Trophoblast cell (in vitro differentiated cells and primary cell): Measurements from ENCODE around the gene AP4M1.

Experiments
- DNase-seq, 2 donors: peaks; one replicate each; pipeline ENCODE4 v3.0.0-alpha.2; 2016
- H2AFZ ChIP-seq: 2 replicates; pipeline ENCODE4 v1.6.1; 2013; ENCODE audit warnings: low read length, moderate library complexity, mild to moderate bottlenecking; ENCODE audit not compliant: insufficient read depth, poor library complexity
- H2AK5ac ChIP-seq: 2 replicates; pipeline ENCODE4 v1.6.1; 2013; ENCODE audit warnings: mild to moderate bottlenecking, low read length
- H2BK120ac ChIP-seq: 2 replicates; pipeline ENCODE4 v1.6.1; 2013; ENCODE audit warnings: low read length, mild to moderate bottlenecking, moderate library complexity; ENCODE audit not compliant: insufficient read depth, poor library complexity
- H2BK12ac ChIP-seq: 2 replicates; pipeline ENCODE4 v1.6.1; 2013; ENCODE audit warnings: mild to moderate bottlenecking, low read length, moderate library complexity
- H2BK5ac ChIP-seq: 2 replicates; pipeline ENCODE4 v1.6.1; 2013; ENCODE audit warnings: low read length, low read depth, moderate library complexity, mild to moderate bottlenecking; ENCODE audit not compliant: poor library complexity
- H3K14ac ChIP-seq: 2 replicates; pipeline ENCODE4 v1.6.1; 2013; ENCODE audit warnings: mild to moderate bottlenecking, low read length
- H3K18ac ChIP-seq: 2 replicates; pipeline ENCODE4 v1.6.1; 2013; ENCODE audit warnings: mild to moderate bottlenecking, low read length
- H3K23ac ChIP-seq: 2 replicates; pipeline ENCODE4 v1.6.1; 2013; ENCODE audit warnings: low read length
- H3K27ac ChIP-seq: 2 replicates; pipeline ENCODE4 v1.5.1; 2013; ENCODE audit warnings: low read depth, mild to moderate bottlenecking, inconsistent platforms, low read length, moderate library complexity
- H3K27me3 ChIP-seq: 2 replicates; pipeline ENCODE4 v1.6.1; 2013; ENCODE audit warnings: inconsistent platforms, mild to moderate bottlenecking, low read length, moderate library complexity; ENCODE audit not compliant: insufficient read depth
- H3K36me3 ChIP-seq, 2 experiments: 1 replicate in 1 of 2; 2 replicates in 1 of 2; pipeline ENCODE4 v1.6.1; 2013; ENCODE audit warnings: low read length in 2 of 2, mild to moderate bottlenecking in 2 of 2, moderate library complexity in 1 of 2; ENCODE audit not compliant: insufficient read depth in 2 of 2, control insufficient read depth in 1 of 2
- H3K4ac ChIP-seq: 2 replicates; pipeline ENCODE4 v1.6.1; 2013; ENCODE audit warnings: low read depth, mild to moderate bottlenecking, low read length, moderate library complexity
- H3K4me1 ChIP-seq, 2 experiments: 1 replicate in 1 of 2; 2 replicates in 1 of 2; pipeline ENCODE4 v1.6.1; 2013; ENCODE audit warnings: low read length in 2 of 2, mild to moderate bottlenecking in 2 of 2, moderate library complexity in 1 of 2; ENCODE audit not compliant: insufficient read depth in 2 of 2, control insufficient read depth in 1 of 2
- H3K4me2 ChIP-seq: 2 replicates; pipeline ENCODE4 v1.6.1; 2013; ENCODE audit warnings: inconsistent platforms, mild to moderate bottlenecking, low read length, moderate library complexity
- H3K4me3 ChIP-seq: 2 replicates; pipeline ENCODE4 v1.5.1; 2013; ENCODE audit warnings: mild to moderate bottlenecking, low read depth, low read length, inconsistent platforms
- H3K79me1 ChIP-seq: one replicate; pipeline ENCODE4 v1.6.1; 2013; ENCODE audit warnings: low read length
- H3K79me2 ChIP-seq: 2 replicates; pipeline ENCODE4 v1.6.1; 2013; ENCODE audit warnings: low read length, mild to moderate bottlenecking; ENCODE audit not compliant: control insufficient read depth, insufficient read depth, poor library complexity
- H3K9ac ChIP-seq: 2 replicates; pipeline ENCODE4 v1.6.1; 2013; ENCODE audit warnings: mild to moderate bottlenecking, low read length
- H3K9me3 ChIP-seq: 2 replicates; pipeline ENCODE4 v1.6.1; 2013; ENCODE audit warnings: low read depth, mild to moderate bottlenecking, control low read depth, inconsistent platforms, low read length; ENCODE audit not compliant: insufficient read depth
- H4K12ac ChIP-seq: 2 replicates; pipeline ENCODE4 v1.6.1; 2013; ENCODE audit warnings: low read depth, mild to moderate bottlenecking, low read length, moderate library complexity
- H4K8ac ChIP-seq: 2 replicates; pipeline ENCODE4 v1.6.1; 2013; ENCODE audit warnings: low read depth, mild to moderate bottlenecking, low read length, moderate library complexity
- H4K91ac ChIP-seq: one replicate; pipeline ENCODE4 v1.6.1; 2013; ENCODE audit warnings: low read depth, mild to moderate bottlenecking, low read length, moderate library complexity
- WGBS: extraction: QIAGEN DNeasy Blood & Tissue Kit; methylation state at CpG from one replicate; pipeline ENCODE4 v1.1.7; 2013; ENCODE audit warnings: missing lambda C conversion rate; ENCODE audit not compliant: insufficient read length, insufficient coverage; ENCODE audit errors: extremely low coverage; 5-methylcytosine and 5-hydroxymethylcytosine counted together

The AP4M1 gene

DNA sequence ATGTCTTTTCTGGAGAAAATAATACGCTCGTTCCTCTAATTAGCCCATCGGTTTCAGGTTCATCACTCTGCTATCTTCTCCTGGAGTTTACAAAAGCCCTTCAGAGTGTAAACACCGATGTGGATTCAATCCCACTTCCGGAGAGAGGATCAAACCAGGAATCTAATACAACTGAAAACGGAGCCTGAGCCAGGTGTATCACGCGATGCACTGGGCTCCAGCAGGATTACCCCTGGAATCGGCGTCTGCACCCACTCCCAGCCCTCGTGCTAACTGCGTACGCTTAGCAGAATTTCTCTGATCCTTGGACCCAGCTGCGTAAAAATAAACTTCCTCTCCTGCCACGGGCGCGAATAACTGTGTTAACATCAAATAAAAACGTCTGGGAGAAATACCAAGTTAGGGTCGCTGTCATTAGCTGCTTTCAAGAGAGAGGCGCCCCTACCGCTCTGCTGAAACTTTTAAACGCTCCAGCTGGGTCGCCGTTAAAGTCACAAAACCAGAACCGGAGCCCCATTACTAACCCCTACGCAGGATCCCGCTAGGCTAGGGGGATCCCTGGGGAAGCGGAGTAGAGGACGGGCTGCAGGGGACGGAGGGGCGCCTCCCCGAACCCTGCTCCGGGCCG lies 20.4 kb upstream of the AP4M1 start:
- Histone ChIP-seq H3K18ac (peak overlapping the region; percentile 98), H4K91ac (peak overlapping the region; percentile 99)
- WGBS: no CpG with 5 or more reads among the region's 34 CpGs

DNA sequence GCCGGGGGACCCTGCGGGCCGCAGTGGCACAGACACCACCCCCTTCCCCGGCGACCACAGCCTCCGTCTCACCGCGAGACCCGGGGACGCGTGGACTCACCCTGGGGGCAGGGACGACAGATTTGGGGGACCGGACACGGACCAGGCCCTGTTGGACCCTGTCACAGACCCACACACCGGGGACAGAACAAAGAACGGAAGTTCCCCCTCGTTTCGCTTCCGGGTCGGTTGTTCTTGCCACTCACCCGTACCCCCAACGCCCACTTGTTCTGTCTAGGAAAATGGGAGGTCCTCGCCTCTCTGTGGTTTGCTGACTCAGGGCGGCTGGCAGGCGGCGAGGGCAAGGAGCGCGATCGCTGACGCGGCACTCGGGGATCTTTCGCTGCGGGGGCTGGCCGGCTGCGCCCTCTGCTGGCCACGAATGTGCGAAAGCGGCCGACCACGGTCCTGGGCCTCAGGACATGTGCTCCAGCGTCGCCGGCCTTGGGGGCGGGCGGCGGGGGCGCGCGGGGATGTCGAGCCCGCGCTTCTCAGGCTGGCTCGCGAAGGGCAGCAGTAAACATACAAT lies 19.8 kb upstream of the AP4M1 start, which contains the start of gene ZNF3:
Gene ZNF3 (minus strand): TSS at position 189 of the 568 bp plus-strand sequence. CDS start 4,366 bp downstream, outside the sequence.
- Histone ChIP-seq H3K4me1 (peaks cover 2 to 4% of the 10 kb centered on the region in 2 experiments), H3K14ac (peak within 1 kb of the TSS; percentile 99), H2BK120ac (peak within 1 kb of the TSS; percentile 95), H3K23ac (peak within 1 kb of the TSS; percentile 64), H4K12ac (peak within 1 kb of the TSS; percentile 99), H3K36me3 (peaks cover 17 to 20% of the 10 kb centered on the region in 2 experiments), H3K18ac (peak within 1 kb of the TSS; percentile 98), H3K27ac (peak within 1 kb of the TSS; percentile 57), H4K91ac (peak within 1 kb of the TSS; percentile 99), H2AK5ac (peak within 1 kb of the TSS; percentile 97), H4K8ac (peak within 1 kb of the TSS; percentile 99), H2AFZ (peak within 1 kb of the TSS; percentile 93), H3K79me1 (peaks cover 6% of the 10 kb centered on the region), H3K4me2 (peak within 1 kb of the TSS; percentile 93), H2BK12ac (no peak within 1 kb of the TSS), H2BK5ac (peak within 1 kb of the TSS; percentile 91), H3K4me3 (peak within 1 kb of the TSS; percentile 99), H3K9me3 (no peaks in the 10 kb centered on the region), H3K4ac (peak within 1 kb of the TSS; percentile 99), H3K27me3 (no peaks in the 10 kb centered on the region), H3K9ac (peak within 1 kb of the TSS; percentile 98), H3K79me2 (peaks cover 15% of the 10 kb centered on the region)
- peak; percentile 98 to 99 for DNase-seq
- no CpG with 5 or more reads among the region's 55 CpGs for WGBS

More for the DNA sequence above, 20.4 kb upstream of the AP4M1 start:
- Histone ChIP-seq H4K12ac (peak overlapping the region; percentile 99), H3K9me3 (no peaks in the 10 kb centered on the region), H3K79me1 (peaks cover 6% of the 10 kb centered on the region), H3K27me3 (no peaks in the 10 kb centered on the region), H3K36me3 (peaks cover 23 to 25% of the 10 kb centered on the region in 2 experiments), H3K4me3 (peak overlapping the region; percentile 99), H3K4ac (peak overlapping the region; percentile 99), H2BK120ac (peak overlapping the region; percentile 95), H3K9ac (peak overlapping the region; percentile 98), H3K27ac (peak overlapping the region; percentile 57), H3K4me2 (peak overlapping the region; percentile 93), H4K8ac (peak overlapping the region; percentile 99), H2BK12ac (no peak overlapping the region), H2AFZ (peak overlapping the region; percentile 93), H3K23ac (peak overlapping the region; percentile 64), H2BK5ac (peak overlapping the region; percentile 91), H2AK5ac (peak overlapping the region; percentile 97), H3K4me1 (peaks cover 2 to 4% of the 10 kb centered on the region in 2 experiments), H3K14ac (peak overlapping the region; percentile 99), H3K79me2 (peaks cover 15% of the 10 kb centered on the region)
- DNase-seq: peak in 1 of 2 donors; percentile 19

DNA sequence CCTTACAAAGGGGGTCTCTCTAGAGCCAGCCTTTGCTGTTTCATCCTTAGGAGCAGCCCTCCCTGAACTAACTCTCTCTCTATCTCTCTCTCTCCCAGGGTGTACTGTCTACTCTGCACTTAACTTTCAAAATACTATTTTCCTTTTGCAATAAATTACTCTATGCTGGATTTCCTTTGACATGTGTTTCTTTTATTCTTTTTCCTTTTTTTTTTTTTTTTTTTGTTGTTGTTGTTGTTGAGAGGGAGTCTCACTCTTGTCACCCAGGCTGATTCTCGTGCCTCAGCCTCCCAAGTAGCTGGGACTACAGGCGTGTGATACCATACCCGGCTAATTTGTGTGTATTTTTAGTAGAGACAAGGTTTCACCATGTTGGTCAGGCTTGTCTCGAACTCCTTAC lies 18.5 kb upstream of the AP4M1 start:
- WGBS: no CpG with 5 or more reads among the region's 4 CpGs
- Histone ChIP-seq H2BK12ac (no peak overlapping the region), H3K23ac (no peak overlapping the region), H3K27ac (no peak overlapping the region), H4K8ac (no peak overlapping the region), H2AFZ (no peak overlapping the region), H3K4me1 (peaks cover 7 to 10% of the 10 kb centered on the region in 2 experiments), H3K79me1 (peaks cover 13% of the 10 kb centered on the region), H3K27me3 (no peaks in the 10 kb centered on the region), H4K91ac (no peak overlapping the region), H3K9me3 (no peaks in the 10 kb centered on the region), H3K14ac (no peak overlapping the region), H3K18ac (no peak overlapping the region), H2BK5ac (no peak overlapping the region), H3K36me3 (peaks cover 10 to 13% of the 10 kb centered on the region in 2 experiments), H3K4me3 (no peak overlapping the region), H3K4ac (no peak overlapping the region), H3K4me2 (peak overlapping the region; percentile 63), H4K12ac (no peak overlapping the region), H2AK5ac (no peak overlapping the region), H3K9ac (no peak overlapping the region), H2BK120ac (no peak overlapping the region), H3K79me2 (peaks cover 15% of the 10 kb centered on the region)
- no peak for DNase-seq

DNA sequence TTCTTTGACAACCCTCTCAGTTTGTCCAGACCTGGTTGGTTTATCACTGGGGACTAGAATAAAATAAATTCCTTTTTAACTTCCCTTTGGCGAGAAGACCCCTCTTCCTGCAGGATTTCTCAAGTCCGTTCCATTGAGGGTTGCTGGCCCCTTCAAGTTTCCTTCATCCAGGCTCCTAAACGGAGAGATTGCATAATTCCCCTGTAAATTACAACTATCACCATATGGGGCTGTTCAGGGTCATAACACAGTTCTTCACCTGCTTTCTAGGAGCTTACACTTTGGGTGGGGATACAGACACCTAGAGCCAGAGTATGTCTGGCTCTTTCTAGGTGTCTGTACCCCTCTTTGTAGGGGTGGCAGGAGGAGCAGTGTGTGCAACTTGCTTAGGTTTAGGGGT lies 15.9 kb upstream of the AP4M1 start:
- Histone ChIP-seq H3K18ac (no peak overlapping the region), H3K9ac (no peak overlapping the region), H3K27ac (no peak overlapping the region), H2AFZ (no peak overlapping the region), H3K4me2 (no peak overlapping the region), H3K79me2 (peaks cover 14% of the 10 kb centered on the region), H3K4ac (no peak overlapping the region), H4K91ac (no peak overlapping the region), H3K14ac (no peak overlapping the region), H3K4me1 (peaks cover 10 to 15% of the 10 kb centered on the region in 2 experiments), H3K36me3 (peaks cover 2 to 3% of the 10 kb centered on the region in 2 experiments), H2AK5ac (no peak overlapping the region), H3K27me3 (no peaks in the 10 kb centered on the region), H4K8ac (no peak overlapping the region), H3K23ac (no peak overlapping the region), H4K12ac (no peak overlapping the region), H2BK5ac (no peak overlapping the region), H3K9me3 (no peaks in the 10 kb centered on the region), H3K79me1 (peaks cover 23% of the 10 kb centered on the region), H2BK120ac (no peak overlapping the region), H2BK12ac (no peak overlapping the region), H3K4me3 (no peak overlapping the region)
- no CpG with 5 or more reads among the region's 3 CpGs for WGBS
- no peak for DNase-seq
